ENCODE data around the gene PHYHD1. TPM values are rescaled to one million over a fixed set of nuclear protein-coding genes. Genes with fewer than 3 reads are reported as not detected.

Gene PHYHD1
- total RNA-seq, 1 experiment from 2014 or later, result not detected

- Histone ChIP-seq H3K9ac (ENCODE audit: low read length) (no peak overlapping the region), H3K79me2 (ENCODE audit: low read length) (no peaks in the 10 kb centered on the region), H3K27me3 (ENCODE audit: low read length) (no peaks in the 10 kb centered on the region), H3K4me3 (ENCODE audit: low read length) (no peak overlapping the region), H3K9me3 (ENCODE audit: low read length) (no peaks in the 10 kb centered on the region), H3K36me3 (ENCODE audit: insufficient read depth, low read length) (peaks cover 47% of the 10 kb centered on the region; the same call in 1 of the 2 replicates), H3K4me1 (ENCODE audit: low read length) (no peaks in the 10 kb centered on the region), H2AFZ (ENCODE audit: low read length) (no peak overlapping the region), H4K20me1 (ENCODE audit: insufficient read depth, low read depth, low read length) (no peaks in the 10 kb centered on the region), H3K27ac (ENCODE audit: low read length) (no peak overlapping the region), H3K4me2 (ENCODE audit: low read depth, low read length, poor library complexity, severe bottlenecking) (no peak overlapping the region), H3K9me2 (replicated peaks; ENCODE audit: insufficient read depth, low read length) (no peaks in the 10 kb centered on the region)
- DNase-seq, result no peak
These were observed 67.0 kb downstream of the PHYHD1 start for GRCh38 chr9:128987805-128988204.

Other genes with a start within 250 kb of the PHYHD1 start
- gene SET, start 231.8 kb upstream of the PHYHD1 start, total RNA-seq (2014; rRNA removed; shearing (Covaris generic); ENCODE audit: low replicate concordance), result 378 and 638 TPM in 2 replicates
- gene PKN3, start 218.5 kb upstream of the PHYHD1 start, total RNA-seq (2014; rRNA removed; shearing (Covaris generic); ENCODE audit: low replicate concordance), result 0.04 TPM in 1 of 2 replicates, not detected in the other
- gene ZDHHC12, start 196.9 kb upstream of the PHYHD1 start, total RNA-seq (2014; rRNA removed; shearing (Covaris generic); ENCODE audit: low replicate concordance), result 29.3 and 47.6 TPM in 2 replicates
- 25.4 and 25.6 TPM in 2 replicates for gene ZER1, start 149.1 kb upstream of the PHYHD1 start, total RNA-seq (2014; rRNA removed; shearing (Covaris generic); ENCODE audit: low replicate concordance)
- gene TBC1D13, start 133.7 kb upstream of the PHYHD1 start, total RNA-seq (2014; rRNA removed; shearing (Covaris generic); ENCODE audit: low replicate concordance), result 6.7 and 9.5 TPM in 2 replicates
- 17.6 and 60.4 TPM in 2 replicates for gene ENDOG, start 102.5 kb upstream of the PHYHD1 start, total RNA-seq (2014; rRNA removed; shearing (Covaris generic); ENCODE audit: low replicate concordance)
- gene SPOUT1, start 91.2 kb upstream of the PHYHD1 start, total RNA-seq (2014; rRNA removed; shearing (Covaris generic); ENCODE audit: low replicate concordance), result 28.6 and 42.5 TPM in 2 replicates
- gene KYAT1, start 39.0 kb upstream of the PHYHD1 start, total RNA-seq (2014; rRNA removed; shearing (Covaris generic); ENCODE audit: low replicate concordance), result 26.8 and 31.3 TPM in 2 replicates
- 6.3 and 7.8 TPM in 2 replicates for gene LRRC8A, start 38.8 kb upstream of the PHYHD1 start, total RNA-seq (2014; rRNA removed; shearing (Covaris generic); ENCODE audit: low replicate concordance)
- 6.1 and 10.7 TPM in 2 replicates for gene DOLK, start 26.6 kb downstream of the PHYHD1 start, total RNA-seq (2014; rRNA removed; shearing (Covaris generic); ENCODE audit: low replicate concordance)
- gene NUP188, start 26.7 kb downstream of the PHYHD1 start, total RNA-seq (2014; rRNA removed; shearing (Covaris generic); ENCODE audit: low replicate concordance), result 32.1 and 49.0 TPM in 2 replicates
- gene SH3GLB2, start 107.3 kb downstream of the PHYHD1 start, total RNA-seq (2014; rRNA removed; shearing (Covaris generic); ENCODE audit: low replicate concordance), result 42.1 and 76.3 TPM in 2 replicates
- gene MIGA2, start 115.6 kb downstream of the PHYHD1 start, total RNA-seq (2014; rRNA removed; shearing (Covaris generic); ENCODE audit: low replicate concordance), result 10.2 and 26.4 TPM in 2 replicates
- gene DOLPP1, start 160.1 kb downstream of the PHYHD1 start, total RNA-seq (2014; rRNA removed; shearing (Covaris generic); ENCODE audit: low replicate concordance), result 6.7 and 9.1 TPM in 2 replicates
- gene CRAT, start 189.8 kb downstream of the PHYHD1 start, total RNA-seq (2014; rRNA removed; shearing (Covaris generic); ENCODE audit: low replicate concordance), result not detected in 2 replicates
- 62.7 and 98.6 TPM in 2 replicates for gene PTPA, start 190.4 kb downstream of the PHYHD1 start, total RNA-seq (2014; rRNA removed; shearing (Covaris generic); ENCODE audit: low replicate concordance)

Measured in Karpas-422 (cell line).